Endothelial cell of umbilical vein (primary cell): ENCODE measurements around the gene CAMK2D. TPM values are rescaled to one million over a fixed set of nuclear protein-coding genes. Genes with fewer than 3 reads are reported as not detected.

Source experiments
- BruUV-seq: library from RNA; stranded (reverse); fragments of 400-500 nt; replicated peaks from 2 replicates; lab custom pipeline; 2021; lab: Mats Ljungman, UMichigan
- CTCF ChIA-PET: fragments of 300-600, 350-600 bp; sonication (Branson Sonifier 250); formaldehyde crosslinking; loops from one replicate; lab custom pipeline; 2021; ENCODE audit warnings: antibody characterized with exemption, inconsistent platforms; lab: Charles Lee
- POLR2A ChIA-PET: fragments of 300-600, 350-600 bp; sonication (Branson Sonifier 250); formaldehyde crosslinking; loops from one replicate; lab custom pipeline; 2021; ENCODE audit warnings: antibody characterized with exemption, inconsistent platforms; lab: Charles Lee
- DNase-seq: peaks from one replicate; pipeline ENCODE4 v3.0.0-alpha.2; 2011; ENCODE audit warnings: low read depth, low spot score
- FAIRE-seq: peaks from 2 replicates; lab custom pipeline; 2011; peaks lifted over from hg19 to GRCh38; lab: Jason Lieb, UNC
- H2AFZ ChIP-seq: 2 replicates; pipeline ENCODE4 v1.6.0; 2012; ENCODE audit warnings: low read depth, low read length, control low read depth, inconsistent platforms
- H3K27ac ChIP-seq: 2 replicates; pipeline ENCODE4 v1.5.1; 2011; ENCODE audit warnings: low read depth, mild to moderate bottlenecking, control low read depth, low read length, moderate library complexity; ENCODE audit not compliant: insufficient read depth
- H3K27me3 ChIP-seq, 2 experiments: 2 replicates each; pipeline versions ENCODE4 v1.6.0 to v1.6.1; 2011; ENCODE audit warnings: low read length in 2 of 2, mixed read lengths in 1 of 2; ENCODE audit not compliant: control insufficient read depth in 2 of 2, insufficient read depth in 2 of 2
- H3K36me3 ChIP-seq, 2 experiments: 2 replicates in 1 of 2; 3 replicates in 1 of 2; pipeline ENCODE4 v1.5.1; 2011; ENCODE audit warnings: low read length in 2 of 2, mild to moderate bottlenecking in 1 of 2, moderate library complexity in 1 of 2; ENCODE audit not compliant: control insufficient read depth in 2 of 2, insufficient read depth in 2 of 2; ENCODE audit errors: extremely low read depth in 1 of 2
- H3K4me1 ChIP-seq: 3 replicates; pipeline ENCODE4 v1.5.1; 2011; ENCODE audit warnings: mild to moderate bottlenecking, low read length; ENCODE audit not compliant: control insufficient read depth, insufficient read depth; ENCODE audit errors: extremely low read depth
- H3K4me2 ChIP-seq: 2 replicates; pipeline ENCODE4 v1.6.1; 2011; ENCODE audit warnings: low read length, control low read depth, mixed read lengths; ENCODE audit not compliant: insufficient read depth
- H3K4me3 ChIP-seq, 3 experiments: fragments of 200-600 bp in 1 of 3; sonication (generic), shearing (Covaris generic) in 1 of 3; replicated peaks in 1 of 3; 2 replicates each; pipeline ENCODE4 v1.5.1; 2011 to 2016; ENCODE audit warnings: control low read depth in 3 of 3, low read length in 3 of 3, mild to moderate bottlenecking in 2 of 3, inconsistent platforms in 1 of 3, low read depth in 1 of 3, moderate library complexity in 1 of 3; ENCODE audit not compliant: insufficient read depth in 1 of 3
- H3K79me2 ChIP-seq: 2 replicates; pipeline ENCODE4 v1.6.0; 2012; ENCODE audit warnings: low read length, inconsistent platforms; ENCODE audit not compliant: control insufficient read depth, insufficient read depth
- H3K9ac ChIP-seq: replicated peaks from 2 replicates; pipeline ENCODE3; 2011; ENCODE audit warnings: low read length, control low read depth; ENCODE audit not compliant: insufficient read depth; ENCODE audit errors: extremely low read depth
- H3K9me1 ChIP-seq: replicated peaks from 3 replicates; pipeline ENCODE4 v1.6.0; 2011; ENCODE audit warnings: mild to moderate bottlenecking, low read length; ENCODE audit not compliant: control insufficient read depth, insufficient read depth; ENCODE audit errors: extremely low read depth
- H3K9me3 ChIP-seq: replicated peaks from 2 replicates; pipeline ENCODE4 v1.5.1; 2012; ENCODE audit warnings: low read length, inconsistent platforms; ENCODE audit not compliant: control insufficient read depth, insufficient read depth
- H4K20me1 ChIP-seq: replicated peaks from 2 replicates; pipeline ENCODE3; 2011; ENCODE audit warnings: mild to moderate bottlenecking, low read length; ENCODE audit not compliant: control insufficient read depth, insufficient read depth; ENCODE audit errors: extremely low read depth
- CTCF ChIP-seq, 2 donors: IDR thresholded peaks; 1 replicate in 1 of 2; 2 replicates in 1 of 2; pipeline ENCODE4 v1.5.1; 2011; ENCODE audit warnings: low read length in 2 of 2, mild to moderate bottlenecking in 2 of 2, moderate library complexity in 2 of 2, control low read depth in 1 of 2, inconsistent platforms in 1 of 2, low read depth in 1 of 2; ENCODE audit not compliant: insufficient read depth in 1 of 2; ENCODE audit errors: extremely low read depth in 1 of 2
- EZH2 ChIP-seq: IDR thresholded peaks from 2 replicates; pipeline ENCODE4 v1.6.1; 2012; ENCODE audit warnings: borderline replicate concordance, low read depth, mild to moderate bottlenecking, moderate library complexity, low read length, inconsistent platforms; ENCODE audit not compliant: severe bottlenecking
- FOS ChIP-seq: IDR thresholded peaks from 2 replicates; pipeline ENCODE4 v1.6.1; 2011; ENCODE audit warnings: mild to moderate bottlenecking, low read length, moderate library complexity, borderline replicate concordance; ENCODE audit not compliant: insufficient read depth
- GATA2 ChIP-seq: IDR thresholded peaks from 2 replicates; pipeline ENCODE4 v1.7.0; 2011; ENCODE audit warnings: low read depth, mild to moderate bottlenecking, moderate library complexity, mixed read lengths, low read length; ENCODE audit not compliant: insufficient read length, insufficient read depth
- JUN ChIP-seq: IDR thresholded peaks from 2 replicates; pipeline ENCODE4 v1.6.1; 2011; ENCODE audit warnings: borderline replicate concordance, low read depth; ENCODE audit not compliant: insufficient read length, insufficient read depth
- MAX ChIP-seq: IDR thresholded peaks from 2 replicates; pipeline ENCODE4 v1.6.1; 2011; ENCODE audit not compliant: insufficient read depth, insufficient read length
- MYC ChIP-seq: IDR thresholded peaks from one replicate; pipeline ENCODE4 v1.6.1; 2011; ENCODE audit warnings: mild to moderate bottlenecking, low read depth, low read length
- POLR2A ChIP-seq: IDR thresholded peaks from 2 replicates; pipeline ENCODE4 v1.6.1; 2012; ENCODE audit warnings: low read depth, mild to moderate bottlenecking, control low read depth, low read length
- POLR2AphosphoS5 ChIP-seq: IDR thresholded peaks from 2 replicates; pipeline ENCODE4 v1.6.1; 2012; ENCODE audit warnings: low read depth, mild to moderate bottlenecking, control low read depth, low read length, moderate library complexity; ENCODE audit not compliant: insufficient read depth
- dilution Hi-C: fragments of 300-500 bp; cut with MboI; formaldehyde crosslinking; loops from one replicate; pipeline ENCODE4 v1.15.0; 2019; ENCODE audit warnings: low sequenced_read_pairs; ENCODE audit not compliant: extremely low pct_ligation_motif_present
- intact Hi-C: fragments of 100-400 bp; cut with micrococcal nuclease; formaldehyde crosslinking; loops from one replicate; pipeline ENCODE4 v1.10.0; 2022
- polyA plus RNA-seq, 4 experiments: library from polyadenylated mRNA; depleted of rRNA in 3 of 4; stranded (reverse) in 3 of 4; unstranded in 1 of 4; fragments of >200 nt; gene quantifications; 2 replicates each; pipeline versions ENCODE4 v1.2.1 to v1.2.3, GENCODE V29; 2011 to 2012; ENCODE audit warnings: missing spikeins in 1 of 4
- total RNA-seq: library from RNA; stranded (reverse); gene quantifications from 2 replicates; pipeline ENCODE4 v1.2.3, GENCODE V29; 2021

Gene CAMK2D
- total and polyA plus RNA-seq, 2 donors (not counting 3 experiments of a cell fraction or from before 2014, with no cell fraction given), result 10.4 to 30.7 TPM

GRCh38 chr4:113674733-113675132 is 86.8 kb downstream of the CAMK2D start:
- CTCF ChIA-PET, result interaction anchor here (1.1 kb wide), 1 partner anchor 8 kb away, joined by 3 read pairs; no protein-coding TSS in a partner anchor
- Histone ChIP-seq H3K27ac (no peak overlapping the region), H3K79me2 (no peaks in the 10 kb centered on the region), H4K20me1 (no peaks in the 10 kb centered on the region), H3K4me2 (no peak overlapping the region), H3K9me3 (no peaks in the 10 kb centered on the region), H2AFZ (no peak overlapping the region), H3K9me1 (no peaks in the 10 kb centered on the region), H3K36me3 (no peaks in the 10 kb centered on the region), H3K27me3 (no peaks in the 10 kb centered on the region), H3K4me1 (no peaks in the 10 kb centered on the region), H3K4me3 (no peak overlapping the region), H3K9ac (no peak overlapping the region)
- no TSS peak for BruUV-seq
- FAIRE-seq (no peak), DNase-seq (no peak)
- POLR2A ChIA-PET, result no interaction called here
- TF ChIP-seq JUN (no peak), EZH2 (no peak), CTCF (IDR thresholded peaks at IDR 0.05; ENCODE audit: extremely low read depth in 1 of 2, insufficient read depth in 1 of 2, low read depth in 1 of 2, low read length in 2 of 2) (no peak), GATA2 (no peak)
- intact Hi-C loops (no loop called here), dilution Hi-C loops (no loop called here)

- Histone ChIP-seq H3K27ac (no peak overlapping the region), H3K27me3 (no peaks in the 10 kb centered on the region), H3K4me1 (no peaks in the 10 kb centered on the region), H4K20me1 (no peaks in the 10 kb centered on the region), H2AFZ (no peak overlapping the region), H3K36me3 (no peaks in the 10 kb centered on the region), H3K9ac (no peak overlapping the region), H3K9me1 (no peaks in the 10 kb centered on the region), H3K9me3 (no peaks in the 10 kb centered on the region), H3K4me3 (no peak overlapping the region), H3K4me2 (no peak overlapping the region), H3K79me2 (no peaks in the 10 kb centered on the region)
- FAIRE-seq (no peak), DNase-seq (no peak)
- POLR2A ChIA-PET, result no interaction called here
- BruUV-seq, result no TSS peak
- CTCF ChIA-PET, result interaction anchor here (1.1 kb wide), 1 partner anchor 8 kb away, joined by 3 read pairs; no protein-coding TSS in a partner anchor
- intact Hi-C loops, result no loop called here
- TF ChIP-seq POLR2AphosphoS5 (no peak), MYC (no peak), CTCF (IDR thresholded peaks at IDR 0.05; ENCODE audit: extremely low read depth in 1 of 2, insufficient read depth in 1 of 2, low read depth in 1 of 2, low read length in 2 of 2) (no peak), EZH2 (no peak), FOS (no peak), MAX (no peak), JUN (no peak), GATA2 (no peak), POLR2A (no peak)
- dilution Hi-C loops, result no loop called here
Observed at GRCh38 chr4:113674251-113674650, 87.3 kb downstream of the CAMK2D start.
